Measurements from ENCODE around the gene ZNF423. TPM values are rescaled to one million over a fixed set of nuclear protein-coding genes. Genes with fewer than 3 reads are reported as not detected.

Gene ZNF423
- polyA plus RNA-seq, 1 experiment, result 0.11 TPM

GRCh38 chr16:49442805-49443204 is 413.1 kb downstream of the ZNF423 start:
- Histone ChIP-seq H3K27me3 (ENCODE audit: control insufficient read depth, insufficient read depth, low read length) (no peaks in the 10 kb centered on the region), H3K4me3 (ENCODE audit: low read depth, low read length) (no peak overlapping the region), H3K9me3 (ENCODE audit: control insufficient read depth, insufficient read depth, low read length) (no peaks in the 10 kb centered on the region), H3K27ac (ENCODE audit: low read depth, low read length) (no peak overlapping the region)
- no peak for TF ChIP-seq CTCF (IDR thresholded peaks at IDR 0.05; ENCODE audit: low read depth, low read length)
- no peak for DNase-seq (ENCODE audit: low read depth, low spot score)
- POLR2A ChIA-PET, result no interaction called here
- CTCF ChIA-PET, result no interaction called here

- H3K9me3 ChIP-seq (ENCODE audit: control insufficient read depth, insufficient read depth, low read length), result no peaks in the 10 kb centered on the region
- no peak for TF ChIP-seq CTCF (IDR thresholded peaks at IDR 0.05; ENCODE audit: low read depth, low read length)
- DNase-seq (ENCODE audit: low read depth, low spot score), result no peak
- CTCF ChIA-PET, result no interaction called here
- H3K27ac ChIP-seq (ENCODE audit: low read depth, low read length), result no peak overlapping the region
- POLR2A ChIA-PET, result no interaction called here
- no peak overlapping the region for H3K4me3 ChIP-seq (ENCODE audit: low read depth, low read length)
- H3K27me3 ChIP-seq (ENCODE audit: control insufficient read depth, insufficient read depth, low read length), result no peaks in the 10 kb centered on the region
Observed at GRCh38 chr16:49441366-49441780, 414.5 kb downstream of the ZNF423 start.

GRCh38 chr16:49440156-49441065 is 415.5 kb downstream of the ZNF423 start:
- POLR2A ChIA-PET, result no interaction called here

GRCh38 chr16:49439676-49440075 is 416.2 kb downstream of the ZNF423 start:
- no peak overlapping the region for H3K27ac ChIP-seq (ENCODE audit: low read depth, low read length)
- H3K9me3 ChIP-seq (ENCODE audit: control insufficient read depth, insufficient read depth, low read length), result no peaks in the 10 kb centered on the region
- H3K4me3 ChIP-seq (ENCODE audit: low read depth, low read length), result no peak overlapping the region
- ChIA-PET CTCF (no interaction called here), POLR2A (no interaction called here)
- H3K27me3 ChIP-seq (ENCODE audit: control insufficient read depth, insufficient read depth, low read length), result no peaks in the 10 kb centered on the region
- TF ChIP-seq CTCF (IDR thresholded peaks at IDR 0.05; ENCODE audit: low read depth, low read length), result no peak
- no peak for DNase-seq (ENCODE audit: low read depth, low spot score)

More at GRCh38 chr16:49440156-49441065, 415.5 kb downstream of the ZNF423 start:
- DNase-seq (ENCODE audit: low read depth, low spot score), result no peak
- TF ChIP-seq CTCF (IDR thresholded peaks at IDR 0.05; ENCODE audit: low read depth, low read length), result no peak
- H3K27me3 ChIP-seq (ENCODE audit: control insufficient read depth, insufficient read depth, low read length), result no peaks in the 10 kb centered on the region
- no peak overlapping the region for H3K27ac ChIP-seq (ENCODE audit: low read depth, low read length)
- CTCF ChIA-PET, result no interaction called here
- H3K9me3 ChIP-seq (ENCODE audit: control insufficient read depth, insufficient read depth, low read length), result no peaks in the 10 kb centered on the region
- H3K4me3 ChIP-seq (ENCODE audit: low read depth, low read length), result no peak overlapping the region

- no peak for TF ChIP-seq CTCF (IDR thresholded peaks at IDR 0.05; ENCODE audit: low read depth, low read length)
- CTCF ChIA-PET, result no interaction called here
- Histone ChIP-seq H3K4me3 (ENCODE audit: low read depth, low read length) (no peak overlapping the region), H3K27ac (ENCODE audit: low read depth, low read length) (no peak overlapping the region), H3K27me3 (ENCODE audit: control insufficient read depth, insufficient read depth, low read length) (no peaks in the 10 kb centered on the region), H3K9me3 (ENCODE audit: control insufficient read depth, insufficient read depth, low read length) (no peaks in the 10 kb centered on the region)
- POLR2A ChIA-PET, result no interaction called here
- no peak for DNase-seq (ENCODE audit: low read depth, low spot score)
Observed at GRCh38 chr16:49439050-49439449, 416.9 kb downstream of the ZNF423 start.
